HEK293T (cell line): Measurements from ENCODE around the gene LNPK.

Source experiments
- FOXK2 ChIP-seq: fragments of 450-650 bp; IDR thresholded peaks from 2 replicates; pipeline ENCODE4 v1.6.1; 2016; ENCODE audit warnings: mild to moderate bottlenecking
- FOXM1 ChIP-seq: fragments of 450-650 bp; IDR thresholded peaks from 2 replicates; pipeline ENCODE4 v1.6.1; 2017; ENCODE audit warnings: mild to moderate bottlenecking, borderline replicate concordance
- HDGF ChIP-seq: fragments of 450-650 bp; IDR thresholded peaks from 2 replicates; pipeline ENCODE4 v1.6.1; 2017; ENCODE audit warnings: antibody characterized with exemption, borderline replicate concordance
- ZNF384 ChIP-seq: fragments of 450-650 bp; IDR thresholded peaks from 2 replicates; pipeline ENCODE4 v1.6.1; 2016

DNA sequence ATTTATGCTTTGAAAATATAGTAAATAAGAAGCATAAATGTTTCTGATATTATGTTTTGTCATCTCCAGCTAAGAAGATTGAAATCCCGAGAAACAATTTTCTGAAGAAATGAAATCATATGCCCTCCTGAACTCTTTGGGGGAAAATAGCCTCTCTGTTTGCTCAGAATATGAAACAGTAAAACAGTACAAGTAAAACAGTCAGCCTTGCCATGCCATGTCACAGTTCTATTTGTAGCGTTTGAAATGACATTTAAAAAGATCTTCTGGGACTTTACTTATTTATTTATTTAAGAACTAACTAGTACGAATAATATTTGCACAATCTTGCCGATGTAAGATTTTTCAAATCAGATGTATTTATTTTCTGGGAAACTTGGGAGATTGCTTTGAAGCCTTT lies 98.0 kb downstream of the LNPK start:
- TF ChIP-seq HDGF (no peak), FOXM1 (no peak), ZNF384 (no peak), FOXK2 (no peak)
